ENCODE data around the gene NCOA5. TPM values are rescaled to one million over a fixed set of nuclear protein-coding genes. Genes with fewer than 3 reads are reported as not detected.
A peak's percentile ranks its signal among the peaks of the same experiment; 100 is the strongest.

Gene NCOA5
- total and polyA plus RNA-seq, 10 of the 15 experiments (the other 5 are each of a cell fraction or from before 2014, with no cell fraction given) = 7.7 to 38.1 (median 30.1) TPM

DNA sequence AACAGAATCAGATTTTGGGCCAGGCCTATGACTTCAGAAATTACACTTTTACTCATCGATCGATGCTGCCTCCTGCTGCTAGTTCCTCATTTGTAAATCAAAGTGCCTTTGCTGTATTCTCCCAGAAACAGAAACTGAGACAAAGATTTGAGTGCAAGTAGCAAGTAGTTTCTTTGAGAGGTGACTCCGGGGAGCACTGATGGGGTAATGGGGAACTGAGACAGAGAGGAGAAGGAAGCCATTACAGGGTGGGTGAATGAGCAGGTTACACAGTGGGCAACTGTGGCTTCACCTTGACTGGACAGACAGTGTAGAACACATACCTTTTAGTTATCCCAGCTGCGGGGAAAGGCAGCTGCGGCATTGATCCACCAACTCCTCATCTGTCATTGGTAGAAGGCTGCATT, 18.7 kb upstream of the NCOA5 start (continued):
- TF ChIP-seq RAD21 (IDR thresholded peaks at IDR 0.05; ENCODE audit: insufficient read depth, low read depth, low read length) (peak; percentile 46; the same call in 1 of the 2 replicates), MTA2 (IDR thresholded peaks at IDR 0.05; ENCODE audit: low read depth) (peak; percentile 48; the same call in 1 of the 2 replicates), SREBF1 (IDR thresholded peaks at IDR 0.05; ENCODE audit: low read length) (no peak), PML (IDR thresholded peaks at IDR 0.05; ENCODE audit: low read length) (no peak), STAT3 (IDR thresholded peaks at IDR 0.05; ENCODE audit: low read depth, low read length) (no peak), GATAD2B (conservative IDR thresholded peaks at IDR 0.05; ENCODE audit: low read depth) (0 out of 2 replicates have a peak, but pooled peaks have one; percentile 40), MEF2B (IDR thresholded peaks at IDR 0.05; ENCODE audit: partially characterized antibody, poor library complexity, severe bottlenecking) (peak; percentile 29), TCF12 (IDR thresholded peaks at IDR 0.05; ENCODE audit: low read depth, low read length) (no peak; the same call in 1 of the 2 replicates), JUND (IDR thresholded peaks at IDR 0.05; ENCODE audit: low read depth, low read length) (no peak), CBX5 (IDR thresholded peaks at IDR 0.05; ENCODE audit: low read depth) (no peak)
- TF ChIP-seq, protein P1, sequence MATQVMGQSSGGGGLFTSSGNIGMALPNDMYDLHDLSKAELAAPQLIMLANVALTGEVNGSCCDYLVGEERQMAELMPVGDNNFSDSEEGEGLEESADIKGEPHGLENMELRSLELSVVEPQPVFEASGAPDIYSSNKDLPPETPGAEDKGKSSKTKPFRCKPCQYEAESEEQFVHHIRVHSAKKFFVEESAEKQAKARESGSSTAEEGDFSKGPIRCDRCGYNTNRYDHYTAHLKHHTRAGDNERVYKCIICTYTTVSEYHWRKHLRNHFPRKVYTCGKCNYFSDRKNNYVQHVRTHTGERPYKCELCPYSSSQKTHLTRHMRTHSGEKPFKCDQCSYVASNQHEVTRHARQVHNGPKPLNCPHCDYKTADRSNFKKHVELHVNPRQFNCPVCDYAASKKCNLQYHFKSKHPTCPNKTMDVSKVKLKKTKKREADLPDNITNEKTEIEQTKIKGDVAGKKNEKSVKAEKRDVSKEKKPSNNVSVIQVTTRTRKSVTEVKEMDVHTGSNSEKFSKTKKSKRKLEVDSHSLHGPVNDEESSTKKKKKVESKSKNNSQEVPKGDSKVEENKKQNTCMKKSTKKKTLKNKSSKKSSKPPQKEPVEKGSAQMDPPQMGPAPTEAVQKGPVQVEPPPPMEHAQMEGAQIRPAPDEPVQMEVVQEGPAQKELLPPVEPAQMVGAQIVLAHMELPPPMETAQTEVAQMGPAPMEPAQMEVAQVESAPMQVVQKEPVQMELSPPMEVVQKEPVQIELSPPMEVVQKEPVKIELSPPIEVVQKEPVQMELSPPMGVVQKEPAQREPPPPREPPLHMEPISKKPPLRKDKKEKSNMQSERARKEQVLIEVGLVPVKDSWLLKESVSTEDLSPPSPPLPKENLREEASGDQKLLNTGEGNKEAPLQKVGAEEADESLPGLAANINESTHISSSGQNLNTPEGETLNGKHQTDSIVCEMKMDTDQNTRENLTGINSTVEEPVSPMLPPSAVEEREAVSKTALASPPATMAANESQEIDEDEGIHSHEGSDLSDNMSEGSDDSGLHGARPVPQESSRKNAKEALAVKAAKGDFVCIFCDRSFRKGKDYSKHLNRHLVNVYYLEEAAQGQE (IDR thresholded peaks at IDR 0.05; ENCODE audit: low read depth, low read length) = no peak
- TF ChIP-seq, protein P2, sequence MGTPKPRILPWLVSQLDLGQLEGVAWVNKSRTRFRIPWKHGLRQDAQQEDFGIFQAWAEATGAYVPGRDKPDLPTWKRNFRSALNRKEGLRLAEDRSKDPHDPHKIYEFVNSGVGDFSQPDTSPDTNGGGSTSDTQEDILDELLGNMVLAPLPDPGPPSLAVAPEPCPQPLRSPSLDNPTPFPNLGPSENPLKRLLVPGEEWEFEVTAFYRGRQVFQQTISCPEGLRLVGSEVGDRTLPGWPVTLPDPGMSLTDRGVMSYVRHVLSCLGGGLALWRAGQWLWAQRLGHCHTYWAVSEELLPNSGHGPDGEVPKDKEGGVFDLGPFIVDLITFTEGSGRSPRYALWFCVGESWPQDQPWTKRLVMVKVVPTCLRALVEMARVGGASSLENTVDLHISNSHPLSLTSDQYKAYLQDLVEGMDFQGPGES (IDR thresholded peaks at IDR 0.05) = no peak
- TF ChIP-seq, protein P3, sequence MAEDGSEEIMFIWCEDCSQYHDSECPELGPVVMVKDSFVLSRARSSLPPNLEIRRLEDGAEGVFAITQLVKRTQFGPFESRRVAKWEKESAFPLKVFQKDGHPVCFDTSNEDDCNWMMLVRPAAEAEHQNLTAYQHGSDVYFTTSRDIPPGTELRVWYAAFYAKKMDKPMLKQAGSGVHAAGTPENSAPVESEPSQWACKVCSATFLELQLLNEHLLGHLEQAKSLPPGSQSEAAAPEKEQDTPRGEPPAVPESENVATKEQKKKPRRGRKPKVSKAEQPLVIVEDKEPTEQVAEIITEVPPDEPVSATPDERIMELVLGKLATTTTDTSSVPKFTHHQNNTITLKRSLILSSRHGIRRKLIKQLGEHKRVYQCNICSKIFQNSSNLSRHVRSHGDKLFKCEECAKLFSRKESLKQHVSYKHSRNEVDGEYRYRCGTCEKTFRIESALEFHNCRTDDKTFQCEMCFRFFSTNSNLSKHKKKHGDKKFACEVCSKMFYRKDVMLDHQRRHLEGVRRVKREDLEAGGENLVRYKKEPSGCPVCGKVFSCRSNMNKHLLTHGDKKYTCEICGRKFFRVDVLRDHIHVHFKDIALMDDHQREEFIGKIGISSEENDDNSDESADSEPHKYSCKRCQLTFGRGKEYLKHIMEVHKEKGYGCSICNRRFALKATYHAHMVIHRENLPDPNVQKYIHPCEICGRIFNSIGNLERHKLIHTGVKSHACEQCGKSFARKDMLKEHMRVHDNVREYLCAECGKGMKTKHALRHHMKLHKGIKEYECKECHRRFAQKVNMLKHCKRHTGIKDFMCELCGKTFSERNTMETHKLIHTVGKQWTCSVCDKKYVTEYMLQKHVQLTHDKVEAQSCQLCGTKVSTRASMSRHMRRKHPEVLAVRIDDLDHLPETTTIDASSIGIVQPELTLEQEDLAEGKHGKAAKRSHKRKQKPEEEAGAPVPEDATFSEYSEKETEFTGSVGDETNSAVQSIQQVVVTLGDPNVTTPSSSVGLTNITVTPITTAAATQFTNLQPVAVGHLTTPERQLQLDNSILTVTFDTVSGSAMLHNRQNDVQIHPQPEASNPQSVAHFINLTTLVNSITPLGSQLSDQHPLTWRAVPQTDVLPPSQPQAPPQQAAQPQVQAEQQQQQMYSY (CRISPR knock-in tag; IDR thresholded peaks at IDR 0.05) = no peak
- TF ChIP-seq, protein P4, sequence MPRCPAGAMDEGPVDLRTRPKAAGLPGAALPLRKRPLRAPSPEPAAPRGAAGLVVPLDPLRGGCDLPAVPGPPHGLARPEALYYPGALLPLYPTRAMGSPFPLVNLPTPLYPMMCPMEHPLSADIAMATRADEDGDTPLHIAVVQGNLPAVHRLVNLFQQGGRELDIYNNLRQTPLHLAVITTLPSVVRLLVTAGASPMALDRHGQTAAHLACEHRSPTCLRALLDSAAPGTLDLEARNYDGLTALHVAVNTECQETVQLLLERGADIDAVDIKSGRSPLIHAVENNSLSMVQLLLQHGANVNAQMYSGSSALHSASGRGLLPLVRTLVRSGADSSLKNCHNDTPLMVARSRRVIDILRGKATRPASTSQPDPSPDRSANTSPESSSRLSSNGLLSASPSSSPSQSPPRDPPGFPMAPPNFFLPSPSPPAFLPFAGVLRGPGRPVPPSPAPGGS (IDR thresholded peaks at IDR 0.05; ENCODE audit: borderline replicate concordance, insufficient read depth, low read depth, low read length, poor library complexity, severe bottlenecking) = no peak
- TF ChIP-seq, protein P5, sequence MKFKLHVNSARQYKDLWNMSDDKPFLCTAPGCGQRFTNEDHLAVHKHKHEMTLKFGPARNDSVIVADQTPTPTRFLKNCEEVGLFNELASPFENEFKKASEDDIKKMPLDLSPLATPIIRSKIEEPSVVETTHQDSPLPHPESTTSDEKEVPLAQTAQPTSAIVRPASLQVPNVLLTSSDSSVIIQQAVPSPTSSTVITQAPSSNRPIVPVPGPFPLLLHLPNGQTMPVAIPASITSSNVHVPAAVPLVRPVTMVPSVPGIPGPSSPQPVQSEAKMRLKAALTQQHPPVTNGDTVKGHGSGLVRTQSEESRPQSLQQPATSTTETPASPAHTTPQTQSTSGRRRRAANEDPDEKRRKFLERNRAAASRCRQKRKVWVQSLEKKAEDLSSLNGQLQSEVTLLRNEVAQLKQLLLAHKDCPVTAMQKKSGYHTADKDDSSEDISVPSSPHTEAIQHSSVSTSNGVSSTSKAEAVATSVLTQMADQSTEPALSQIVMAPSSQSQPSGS (IDR thresholded peaks at IDR 0.05; ENCODE audit: low read length) = peak; percentile 73; the same call in 1 of the 2 replicates

All from GM12878 (cell line).